GM21619 (cell line): Measurements from ENCODE around the gene RALGPS1.

ENCODE experiments used
- ATAC-seq: cut with Tn5 transposase; IDR thresholded peaks from one replicate; pipeline ENCODE4 v1.9.1; 2021; ENCODE audit not compliant: unreplicated experiment

Gene RALGPS1

GRCh38 chr9:127020036-127020801, 105.6 kb downstream of the RALGPS1 start:
- ATAC-seq = no peak

GRCh38 chr9:127020802-127021078, 106.2 kb downstream of the RALGPS1 start:
- no peak for ATAC-seq

GRCh38 chr9:127021664-127022363, 107.2 kb downstream of the RALGPS1 start:
- no peak for ATAC-seq

- no peak for ATAC-seq
Observed at GRCh38 chr9:127022913-127023660, 108.5 kb downstream of the RALGPS1 start.

- ATAC-seq = no peak
Observed at GRCh38 chr9:127025042-127025441, 110.5 kb downstream of the RALGPS1 start.

GRCh38 chr9:127027694-127028093, 113.1 kb downstream of the RALGPS1 start:
- ATAC-seq = no peak

GRCh38 chr9:127029548-127029947, 115.0 kb downstream of the RALGPS1 start:
- ATAC-seq = no peak

GRCh38 chr9:127030814-127031740, 116.5 kb downstream of the RALGPS1 start:
- no peak for ATAC-seq

- ATAC-seq = no peak
Observed at GRCh38 chr9:127032256-127032655, 117.7 kb downstream of the RALGPS1 start.

- no peak for ATAC-seq
Observed at GRCh38 chr9:127033061-127033460, 118.5 kb downstream of the RALGPS1 start.

- ATAC-seq = no peak
Observed at GRCh38 chr9:127033789-127034188, 119.2 kb downstream of the RALGPS1 start.

- no peak for ATAC-seq
Observed at GRCh38 chr9:127034691-127035090, 120.1 kb downstream of the RALGPS1 start.

GRCh38 chr9:127035423-127035822, 120.8 kb downstream of the RALGPS1 start:
- no peak for ATAC-seq

GRCh38 chr9:127035948-127036347, 121.4 kb downstream of the RALGPS1 start:
- ATAC-seq = no peak

GRCh38 chr9:127036437-127036836, 121.9 kb downstream of the RALGPS1 start:
- no peak for ATAC-seq

GRCh38 chr9:127038531-127038930, 123.9 kb downstream of the RALGPS1 start:
- no peak for ATAC-seq

- no peak for ATAC-seq
Observed at GRCh38 chr9:127039492-127039891, 124.9 kb downstream of the RALGPS1 start.

GRCh38 chr9:127045148-127045547, 130.6 kb downstream of the RALGPS1 start:
- no peak for ATAC-seq

GRCh38 chr9:127047971-127048370, 133.4 kb downstream of the RALGPS1 start:
- no peak for ATAC-seq

- no peak for ATAC-seq
Observed at GRCh38 chr9:127049044-127049443, 134.5 kb downstream of the RALGPS1 start.

GRCh38 chr9:127049581-127049980, 135.0 kb downstream of the RALGPS1 start:
- ATAC-seq = no peak
